Small intestine (tissue), 16 donors: ENCODE results near the gene IFNAR2. TPM values are rescaled to one million over a fixed set of nuclear protein-coding genes. Genes with fewer than 3 reads are reported as not detected.

Source experiments
- DNase-seq, 2 donors: peaks; one replicate each; pipeline versions ENCODE4 v3.0.0 to v3.0.0-alpha.2; 2013
- FAIRE-seq: peaks from 2 replicates; lab custom pipeline; 2012; peaks lifted over from hg19 to GRCh38; lab: Jason Lieb, UNC
- H3K27ac ChIP-seq, 3 donors: one replicate each; pipeline ENCODE4 v1.5.1; 2013; ENCODE audit warnings: low read length in 2 of 3, mild to moderate bottlenecking in 2 of 3, control low read depth in 1 of 3, inconsistent platforms in 1 of 3, low read depth in 1 of 3, moderate library complexity in 1 of 3
- H3K27me3 ChIP-seq, 3 donors: one replicate each; pipeline ENCODE4 v1.6.1; 2013; ENCODE audit warnings: low read length in 3 of 3, inconsistent platforms in 1 of 3; ENCODE audit not compliant: control insufficient read depth in 3 of 3, insufficient read depth in 3 of 3
- H3K36me3 ChIP-seq, 3 donors: one replicate each; pipeline ENCODE4 v1.6.1; 2013; ENCODE audit warnings: low read length in 3 of 3, inconsistent platforms in 1 of 3, low read depth in 1 of 3, mild to moderate bottlenecking in 1 of 3, moderate library complexity in 1 of 3; ENCODE audit not compliant: control insufficient read depth in 3 of 3, insufficient read depth in 2 of 3
- H3K4me1 ChIP-seq, 3 donors: one replicate each; pipeline ENCODE4 v1.6.1; 2013; ENCODE audit warnings: low read length in 2 of 3, inconsistent platforms in 1 of 3, low read depth in 1 of 3, mild to moderate bottlenecking in 1 of 3, moderate library complexity in 1 of 3; ENCODE audit not compliant: control insufficient read depth in 3 of 3, insufficient read depth in 2 of 3
- H3K4me3 ChIP-seq, 3 donors: one replicate each; pipeline ENCODE4 v1.5.1; 2013; ENCODE audit warnings: low read length in 3 of 3, control low read depth in 1 of 3, inconsistent platforms in 1 of 3, low read depth in 1 of 3, mild to moderate bottlenecking in 1 of 3, moderate library complexity in 1 of 3
- H3K9me3 ChIP-seq, 2 donors: one replicate each; pipeline ENCODE4 v1.6.1; 2013; ENCODE audit warnings: low read depth in 1 of 2, low read length in 1 of 2; ENCODE audit not compliant: control insufficient read depth in 2 of 2, insufficient read depth in 1 of 2
- WGBS, 3 donors: extraction: QIAGEN DNeasy Blood & Tissue Kit; methylation state at CpG; one replicate each; pipeline ENCODE4 v1.1.7; 2013; 5-methylcytosine and 5-hydroxymethylcytosine counted together
- long read RNA-seq, 10 donors: transcript quantifications; one replicate each; lab custom pipeline, GENCODE V29; 2026
- polyA plus RNA-seq, 4 donors: library from polyadenylated mRNA; stranded (reverse) in 3 of 4; unstranded in 1 of 4; fragments of 200-250 nt in 3 of 4; fragments of 120-200 nt in 1 of 4; gene quantifications; one replicate each; pipeline versions ENCODE4 v1.2.1 to v1.2.3, GENCODE V29; 2013
- donor health status: healthy with polysubstance abuse.
- donor health status: control.
- donor health status: control.
- donor health status: Bipolar disorder and iron deficiency.
- donor health status: healthy.

Gene IFNAR2
- polyA plus RNA-seq: 10 to 100 TPM in 3 of 4 donors, 1 to 10 TPM in 1; 4.9 to 29.7 (median 14.2) TPM
- long read RNA-seq, donor 1, full-length matches to known transcripts: 15 of 15 reads
- long read RNA-seq, donor 1, partial matches to known transcripts: 0 of 15 reads
- long read RNA-seq, donor 1, other reads (novel, unspliced or antisense): 0 of 15 reads
- long read RNA-seq, donor 2, full-length matches to known transcripts: 6 of 6 reads
- long read RNA-seq, donor 2, partial matches to known transcripts: 0 of 6 reads
- long read RNA-seq, donor 2, other reads (novel, unspliced or antisense): 0 of 6 reads
- long read RNA-seq, donor 3, full-length matches to known transcripts: 9 of 9 reads
- long read RNA-seq, donor 3, partial matches to known transcripts: 0 of 9 reads
- long read RNA-seq, donor 3, other reads (novel, unspliced or antisense): 0 of 9 reads
- long read RNA-seq, donor 4: 0 reads
- long read RNA-seq, donor 5, partial matches to known transcripts: 0 of 3 reads
- long read RNA-seq, donor 5, other reads (novel, unspliced or antisense): 0 of 3 reads
- long read RNA-seq, donor 6, full-length matches to known transcripts: 9 of 9 reads
- long read RNA-seq, donor 6, partial matches to known transcripts: 0 of 9 reads
- long read RNA-seq, donor 6, other reads (novel, unspliced or antisense): 0 of 9 reads
- long read RNA-seq, donor 7, full-length matches to known transcripts: 5 of 5 reads
- long read RNA-seq, donor 7, partial matches to known transcripts: 0 of 5 reads
- long read RNA-seq, donor 7, other reads (novel, unspliced or antisense): 0 of 5 reads
- long read RNA-seq, donor 8, full-length matches to known transcripts: 2 of 2 reads
- long read RNA-seq, donor 8, partial matches to known transcripts: 0 of 2 reads
- long read RNA-seq, donor 8, other reads (novel, unspliced or antisense): 0 of 2 reads
- long read RNA-seq, donor 9, full-length matches to known transcripts: 1 of 1 reads
- long read RNA-seq, donor 9, partial matches to known transcripts: 0 of 1 reads
- long read RNA-seq, donor 9, other reads (novel, unspliced or antisense): 0 of 1 reads
- long read RNA-seq, donor 10, full-length matches to known transcripts: 4 of 4 reads
- long read RNA-seq, donor 10, partial matches to known transcripts: 0 of 4 reads
- long read RNA-seq, donor 10, other reads (novel, unspliced or antisense): 0 of 4 reads

DNA sequence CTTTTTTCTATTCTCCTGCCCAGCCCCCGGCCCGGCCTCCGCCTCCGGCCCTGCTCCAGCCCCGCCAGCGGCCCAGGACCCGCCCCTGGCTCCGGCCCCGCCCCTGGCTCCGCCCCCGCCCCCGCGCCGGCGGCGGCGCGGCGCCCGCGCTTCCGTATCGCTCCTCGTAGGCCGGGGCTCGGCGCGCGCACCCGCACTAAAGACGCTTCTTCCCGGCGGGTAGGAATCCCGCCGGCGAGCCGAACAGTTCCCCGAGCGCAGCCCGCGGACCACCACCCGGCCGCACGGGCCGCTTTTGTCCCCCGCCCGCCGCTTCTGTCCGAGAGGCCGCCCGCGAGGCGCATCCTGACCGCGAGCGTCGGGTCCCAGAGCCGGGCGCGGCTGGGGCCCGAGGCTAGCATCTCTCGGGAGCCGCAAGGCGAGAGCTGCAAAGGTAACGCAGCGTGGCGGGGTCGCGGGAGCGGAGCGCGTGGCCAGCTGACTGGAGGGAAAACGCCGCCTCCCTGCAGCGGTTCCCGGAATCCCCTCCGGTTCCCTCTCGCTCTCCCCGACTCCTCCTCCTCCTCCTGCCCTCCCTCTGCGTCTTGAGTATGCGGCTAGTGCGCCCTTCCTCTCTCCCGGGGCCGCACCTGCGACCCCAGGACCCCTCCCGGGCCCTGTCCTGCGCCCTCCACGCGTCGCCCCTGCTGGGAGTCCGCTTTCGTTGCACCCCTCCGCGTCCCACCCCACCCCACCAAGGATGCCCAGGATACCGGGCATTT is at the start of gene IFNAR2:
IFNAR2 (plus strand) TSS at position 155 of the 761 bp plus-strand sequence. CDS start 11,985 bp downstream, outside the sequence.
- peak within 1 kb of the TSS; percentile 96 to 99 (median 98) for H3K4me3 ChIP-seq
- 0 to 1% (median 1%) methylated on average over 63 to 95 of the region's 95 CpGs for WGBS, 3 donors
- H3K4me1 ChIP-seq: peaks cover 0 to 45% (median 2%) of the 10 kb centered on the region in 3 donors
- peak within 1 kb of the TSS; percentile 88 to 98 (median 96) for H3K27ac ChIP-seq
- H3K27me3 ChIP-seq: no peaks in the 10 kb centered on the region
- FAIRE-seq: no peak
- H3K9me3 ChIP-seq: no peaks in the 10 kb centered on the region
- peaks cover 0 to 3% (median 0%) of the 10 kb centered on the region in 3 donors for H3K36me3 ChIP-seq
- peak; percentile 59 to 90 for DNase-seq

DNA sequence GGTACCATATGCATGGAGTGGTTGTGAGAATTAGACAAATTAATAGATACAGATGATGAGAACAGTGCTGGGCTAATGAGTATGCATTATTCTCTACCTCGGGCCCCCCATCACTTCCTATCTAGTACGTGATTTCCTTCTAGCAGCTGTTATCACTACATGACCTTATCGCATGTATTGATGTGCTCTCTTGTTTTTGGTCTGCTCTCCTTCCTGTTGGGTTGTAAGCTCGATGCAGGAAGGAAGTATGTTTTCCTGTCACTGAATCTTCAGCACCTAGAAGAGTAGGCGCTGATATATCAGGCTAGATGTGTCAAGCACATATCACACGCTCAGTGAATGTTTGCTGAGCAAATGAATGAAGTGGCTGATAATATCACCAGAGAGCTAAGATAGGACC is 43.9 kb upstream of the IFNAR2 start:
- no peak for FAIRE-seq
- no peaks in the 10 kb centered on the region for H3K4me1 ChIP-seq
- peaks cover 0 to 5% (median 0%) of the 10 kb centered on the region in 3 donors for H3K27me3 ChIP-seq
- H3K4me3 ChIP-seq: no peak overlapping the region
- peak overlapping the region in 1 of 3 donors; percentile 40 for H3K27ac ChIP-seq
- WGBS, 3 donors: 64 to 69% (median 65%) methylated on average over 6 of the region's 6 CpGs
- no peaks in the 10 kb centered on the region for H3K36me3 ChIP-seq
- peak in 1 of 2 donors; percentile 28 for DNase-seq
- H3K9me3 ChIP-seq: no peaks in the 10 kb centered on the region

GRCh38 chr21:33187276-33187675 is 42.5 kb upstream of the IFNAR2 start:
- WGBS, 3 donors: 66 to 73% (median 70%) methylated on average over 4 of the region's 4 CpGs
- Histone ChIP-seq H3K4me1 (no peaks in the 10 kb centered on the region), H3K4me3 (no peak overlapping the region), H3K27ac (no peak overlapping the region), H3K9me3 (no peaks in the 10 kb centered on the region), H3K36me3 (no peaks in the 10 kb centered on the region), H3K27me3 (peaks cover 0 to 9% (median 0%) of the 10 kb centered on the region in 3 donors)
- FAIRE-seq: no peak
- no peak for DNase-seq

DNA sequence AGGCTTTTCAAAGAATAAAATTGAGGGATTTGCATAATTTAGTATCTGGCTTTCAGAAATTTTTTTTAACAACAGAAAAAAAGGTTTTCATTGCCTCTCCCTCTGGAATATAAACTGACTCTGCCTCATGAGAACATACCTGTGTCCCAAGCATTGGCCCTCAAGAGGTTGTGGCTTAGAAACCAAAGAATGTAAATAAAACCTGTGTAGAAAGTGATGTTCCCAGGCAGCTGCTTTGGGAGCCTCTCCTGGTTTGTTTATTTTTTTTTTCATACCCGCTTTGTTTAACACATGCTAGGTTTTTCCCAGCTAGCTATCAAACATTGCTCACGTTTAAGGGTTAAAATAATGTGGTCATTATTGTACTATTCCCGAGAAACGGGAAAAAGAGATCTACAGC is 40.5 kb upstream of the IFNAR2 start:
- no peak for DNase-seq
- 11 to 28% (median 26%) methylated on average over 4 of the region's 4 CpGs for WGBS, 3 donors
- FAIRE-seq: no peak

DNA sequence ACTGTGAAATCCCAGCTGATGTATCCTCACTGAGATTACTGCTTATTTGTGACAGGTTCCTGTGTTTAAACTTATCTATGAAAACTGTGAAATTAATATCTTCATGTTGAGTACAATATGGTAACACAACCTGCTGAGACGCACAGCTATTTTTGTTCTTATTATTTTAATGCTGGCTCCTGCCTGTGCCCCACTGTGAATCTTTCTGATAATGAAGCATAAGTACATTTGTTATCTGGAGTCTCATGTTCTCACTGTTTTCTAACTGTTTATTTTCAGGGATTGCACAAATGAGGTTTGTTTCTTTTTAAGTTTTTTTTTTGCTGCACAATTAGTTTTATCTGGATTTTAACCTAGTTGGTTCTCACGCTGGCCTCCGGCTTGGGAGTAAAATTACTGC is 39.9 kb upstream of the IFNAR2 start:
- H3K9me3 ChIP-seq: no peaks in the 10 kb centered on the region
- no peak for DNase-seq
- no peak for FAIRE-seq
- H3K4me3 ChIP-seq: no peak overlapping the region
- WGBS, 3 donors: 36 to 59% (median 50%) methylated on average over 3 of the region's 3 CpGs
- no peaks in the 10 kb centered on the region for H3K4me1 ChIP-seq
- H3K36me3 ChIP-seq: no peaks in the 10 kb centered on the region
- H3K27ac ChIP-seq: no peak overlapping the region
- H3K27me3 ChIP-seq: peaks cover 0 to 9% (median 0%) of the 10 kb centered on the region in 3 donors

More for the DNA sequence above, 40.5 kb upstream of the IFNAR2 start:
- H3K4me3 ChIP-seq: no peak overlapping the region
- no peak overlapping the region for H3K27ac ChIP-seq
- no peaks in the 10 kb centered on the region for H3K4me1 ChIP-seq
- H3K27me3 ChIP-seq: peaks cover 0 to 9% (median 0%) of the 10 kb centered on the region in 3 donors
- no peaks in the 10 kb centered on the region for H3K36me3 ChIP-seq
- H3K9me3 ChIP-seq: no peaks in the 10 kb centered on the region

DNA sequence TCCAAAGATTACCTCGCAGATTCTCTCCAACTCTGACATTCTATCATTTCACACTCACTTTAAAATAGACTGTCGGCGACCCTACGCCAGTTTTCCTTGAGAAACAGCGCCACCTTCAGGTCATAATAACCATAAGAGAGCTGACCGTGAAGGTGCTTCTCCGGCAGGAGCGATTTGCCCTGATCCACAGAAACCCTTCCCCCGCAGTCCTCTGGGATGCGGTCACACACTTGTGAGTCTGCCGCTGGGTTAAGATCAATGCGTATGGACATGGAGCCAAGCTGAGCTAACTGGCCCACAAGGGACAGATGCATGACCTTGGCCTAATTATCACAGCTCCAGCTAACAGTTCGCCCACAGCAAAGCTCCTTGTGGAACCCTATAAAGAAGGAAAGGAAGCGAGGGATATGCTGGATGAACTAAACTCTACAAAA is 32.8 kb upstream of the IFNAR2 start:
- peak overlapping the region in 2 of 3 donors; percentile 3 to 44 for H3K27ac ChIP-seq

DNA sequence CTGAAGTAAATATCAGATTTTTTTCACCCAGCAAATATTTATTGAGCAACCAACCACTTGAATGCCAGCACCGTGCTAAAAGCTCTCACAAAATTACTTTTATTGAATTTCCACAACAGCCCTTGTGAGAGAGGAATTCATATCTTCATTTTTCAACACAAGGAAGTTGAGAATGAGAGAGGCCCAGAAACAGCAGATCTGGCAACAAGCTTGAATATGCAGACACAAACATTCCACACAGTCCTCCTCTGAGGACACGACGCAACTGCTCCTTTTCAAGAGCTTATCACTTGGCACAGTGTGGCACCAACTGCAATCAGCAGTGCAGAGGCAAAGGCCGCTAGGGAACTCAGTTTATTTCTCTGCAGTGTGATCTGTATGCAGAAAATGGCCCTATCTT is 32.2 kb upstream of the IFNAR2 start:
- H3K27me3 ChIP-seq: no peaks in the 10 kb centered on the region
- DNase-seq (peak in 1 of 2 donors; percentile 82), FAIRE-seq (no peak)
- WGBS, 3 donors: 15 to 48% (median 30%) methylated on average over 4 of the region's 4 CpGs
- no peak overlapping the region for H3K4me3 ChIP-seq
- H3K36me3 ChIP-seq: no peaks in the 10 kb centered on the region
- H3K9me3 ChIP-seq: no peaks in the 10 kb centered on the region
- no peak overlapping the region for H3K27ac ChIP-seq
- peaks cover 4 to 21% (median 4%) of the 10 kb centered on the region in 3 donors for H3K4me1 ChIP-seq

More for the DNA sequence above, 32.8 kb upstream of the IFNAR2 start:
- Histone ChIP-seq H3K4me3 (no peak overlapping the region), H3K36me3 (no peaks in the 10 kb centered on the region), H3K27me3 (no peaks in the 10 kb centered on the region), H3K4me1 (peaks cover 3 to 15% (median 4%) of the 10 kb centered on the region in 3 donors), H3K9me3 (no peaks in the 10 kb centered on the region)
- WGBS, 3 donors: 3 to 9% (median 5%) methylated on average over 14 of the region's 14 CpGs
- peak; percentile 79 to 85 for DNase-seq
- no peak for FAIRE-seq
